Ascending aorta (tissue), 2 donors: Measurements from ENCODE around the gene PSMD8. TPM values are rescaled to one million over a fixed set of nuclear protein-coding genes. Genes with fewer than 3 reads are reported as not detected.

Experiments
- DNase-seq, 2 donors: peaks; one replicate each; pipeline ENCODE4 v3.0.0-alpha.2; 2019; ENCODE audit warnings: low spot score in 2 of 2
- H3K27ac ChIP-seq, 2 donors: fragments of 200-600 bp; sonication (generic); one replicate each; pipeline ENCODE4 v1.5.1; 2016 to 2017; ENCODE audit warnings: mild to moderate bottlenecking in 1 of 2
- H3K27me3 ChIP-seq: fragments of 200-600 bp; sonication (generic); one replicate; pipeline ENCODE4 v1.5.1; 2017
- H3K36me3 ChIP-seq, 2 donors: fragments of 200-600 bp; sonication (generic); one replicate each; pipeline ENCODE4 v1.5.1; 2016
- H3K4me1 ChIP-seq, 2 donors: fragments of 200-600 bp; sonication (generic); one replicate each; pipeline ENCODE4 v1.5.1; 2016 to 2017; ENCODE audit warnings: mild to moderate bottlenecking in 1 of 2
- H3K4me3 ChIP-seq, 2 donors: fragments of 200-600 bp; sonication (generic); one replicate each; pipeline ENCODE4 v1.5.1; 2016 to 2017; ENCODE audit warnings: mild to moderate bottlenecking in 1 of 2
- H3K9me3 ChIP-seq, 2 donors: fragments of 200-600 bp; sonication (generic); one replicate each; pipeline ENCODE4 v1.5.1; 2016
- CTCF ChIP-seq, 3 experiments: fragments of 200-600 bp in 2 of 3; fragments of 450-650 bp in 1 of 3; sonication (generic) in 2 of 3; IDR thresholded peaks; one replicate each; pipeline ENCODE4 v1.5.1; 2016 to 2019; ENCODE audit warnings: antibody characterized with exemption in 3 of 3, mild to moderate bottlenecking in 1 of 3, moderate library complexity in 1 of 3
- intact Hi-C: fragments of 100-400 bp; cut with DNase I; formaldehyde crosslinking; loops from one replicate; pipeline ENCODE4 v1.15.1; 2023
- total RNA-seq: library from RNA; depleted of rRNA; stranded (reverse); fragments of >200 nt; gene quantifications from one replicate; pipeline ENCODE4 v1.1.0, GENCODE V29; 2016

Gene PSMD8
- total RNA-seq, 1 donor from 2014 or later, result 235 TPM

- intact Hi-C loops, result loop anchor here (5.0 kb wide), 1 partner anchor 502 kb away; no protein-coding TSS in a partner anchor
- H3K27me3 ChIP-seq, result no peaks in the 10 kb centered on the region
Observed at GRCh38 chr19:38400361-38400760, 26.0 kb downstream of the PSMD8 start.

GRCh38 chr19:38401148-38401547, 26.8 kb downstream of the PSMD8 start:
- H3K4me3 ChIP-seq, result no peak overlapping the region
- DNase-seq, result no peak
- no peaks in the 10 kb centered on the region for H3K9me3 ChIP-seq
- TF ChIP-seq CTCF (IDR thresholded peaks at IDR 0.05), result no peak
- no peak overlapping the region for H3K27ac ChIP-seq
- H3K4me1 ChIP-seq, result peaks cover 0 to 11% of the 10 kb centered on the region in 2 donors
- intact Hi-C loops, result loop anchor here (5.0 kb wide), 1 partner anchor 501 kb away; no protein-coding TSS in a partner anchor
- peaks cover 0 to 9% of the 10 kb centered on the region in 2 donors for H3K36me3 ChIP-seq
- no peaks in the 10 kb centered on the region for H3K27me3 ChIP-seq

More at GRCh38 chr19:38400361-38400760, 26.0 kb downstream of the PSMD8 start:
- Histone ChIP-seq H3K27ac (no peak overlapping the region), H3K36me3 (peaks cover 0 to 7% of the 10 kb centered on the region in 2 donors), H3K4me1 (peaks cover 0 to 11% of the 10 kb centered on the region in 2 donors), H3K4me3 (no peak overlapping the region), H3K9me3 (no peaks in the 10 kb centered on the region)
- TF ChIP-seq CTCF (IDR thresholded peaks at IDR 0.05), result no peak
- no peak for DNase-seq

- no peak for TF ChIP-seq CTCF (IDR thresholded peaks at IDR 0.05)
- no peak for DNase-seq
- Histone ChIP-seq H3K27me3 (no peaks in the 10 kb centered on the region), H3K36me3 (peaks cover 9 to 19% of the 10 kb centered on the region in 2 donors), H3K4me3 (peak overlapping the region; percentile 49 to 93), H3K4me1 (peaks cover 0 to 11% of the 10 kb centered on the region in 2 donors), H3K9me3 (no peaks in the 10 kb centered on the region), H3K27ac (no peak overlapping the region)
- intact Hi-C loops, result loop anchor here (2.0 to 5.0 kb wide), 4 partner anchors 66 to 500 kb away; no protein-coding TSS in a partner anchor
Observed at GRCh38 chr19:38402623-38402966, 28.2 kb downstream of the PSMD8 start.

- intact Hi-C loops, result loop anchor here (1.0 to 5.0 kb wide), 7 partner anchors 15 to 527 kb away; partner anchors contain the start of genes GGN, MRPS12, PSMD8 and SARS2
- TF ChIP-seq CTCF (IDR thresholded peaks at IDR 0.05), result peak; percentile 95 to 97 (median 96)
- Histone ChIP-seq H3K9me3 (no peaks in the 10 kb centered on the region), H3K4me3 (peak within 1 kb of the TSS; percentile 93), H3K36me3 (peaks cover 9 to 19% of the 10 kb centered on the region in 2 donors), H3K27ac (peak within 1 kb of the TSS; percentile 72 to 73), H3K4me1 (peaks cover 0 to 11% of the 10 kb centered on the region in 2 donors), H3K27me3 (no peaks in the 10 kb centered on the region)
- DNase-seq, result peak; percentile 92 to 99
Observed at GRCh38 chr19:38402967-38403674, 28.8 kb downstream of the PSMD8 start, which contains the start of gene FAM98C. TSS of gene FAM98C (plus strand) at chr19:38403093. CDS start at chr19:38403154, 61 bp downstream.

- no peaks in the 10 kb centered on the region for H3K27me3 ChIP-seq
- H3K9me3 ChIP-seq, result no peaks in the 10 kb centered on the region
- peaks cover 12 to 19% of the 10 kb centered on the region in 2 donors for H3K36me3 ChIP-seq
- no peak overlapping the region for H3K4me3 ChIP-seq
- H3K27ac ChIP-seq, result no peak overlapping the region
- no peak for DNase-seq
- no peak for TF ChIP-seq CTCF (IDR thresholded peaks at IDR 0.05)
- peaks cover 0 to 11% of the 10 kb centered on the region in 2 donors for H3K4me1 ChIP-seq
- intact Hi-C loops, result loop anchor here (5.0 kb wide), 1 partner anchor 497 kb away; no protein-coding TSS in a partner anchor
Observed at GRCh38 chr19:38404858-38405257, 30.5 kb downstream of the PSMD8 start.
